NCI-H128 (cell line): ENCODE measurements around the gene EDAR.

Source experiments
- DNase-seq: peaks from one replicate; lab custom pipeline; 2025; ENCODE audit not compliant: unreplicated experiment; lab: John Stamatoyannopoulos, UW

The EDAR gene

GRCh38 chr2:108911807-108912628 lies 77.0 kb downstream of the EDAR start:
- no peak for DNase-seq

GRCh38 chr2:108911401-108911800 lies 77.6 kb downstream of the EDAR start:
- no peak for DNase-seq

- no peak for DNase-seq
These were observed 78.3 kb downstream of the EDAR start for GRCh38 chr2:108910541-108911396.

GRCh38 chr2:108910011-108910431 lies 79.0 kb downstream of the EDAR start:
- no peak for DNase-seq

GRCh38 chr2:108909275-108909823 lies 79.7 kb downstream of the EDAR start:
- DNase-seq = no peak

- no peak for DNase-seq
These were observed 80.3 kb downstream of the EDAR start for GRCh38 chr2:108908713-108909070.

- no peak for DNase-seq
These were observed 81.0 kb downstream of the EDAR start for GRCh38 chr2:108907822-108908712.

GRCh38 chr2:108906403-108907077 lies 82.5 kb downstream of the EDAR start:
- no peak for DNase-seq

GRCh38 chr2:108905906-108906305 lies 83.1 kb downstream of the EDAR start:
- no peak for DNase-seq

- DNase-seq = no peak
These were observed 83.8 kb downstream of the EDAR start for GRCh38 chr2:108905176-108905575.

- DNase-seq = no peak
These were observed 84.3 kb downstream of the EDAR start for GRCh38 chr2:108904680-108905079.

GRCh38 chr2:108898315-108899082 lies 90.5 kb downstream of the EDAR start:
- DNase-seq = no peak

GRCh38 chr2:108896741-108897140 lies 92.3 kb downstream of the EDAR start:
- no peak for DNase-seq

GRCh38 chr2:108895188-108895587 lies 93.8 kb downstream of the EDAR start:
- no peak for DNase-seq

GRCh38 chr2:108894766-108895165 lies 94.3 kb downstream of the EDAR start:
- no peak for DNase-seq

GRCh38 chr2:108893277-108893676 lies 95.7 kb downstream of the EDAR start:
- DNase-seq = no peak

GRCh38 chr2:108889907-108890306 lies 99.1 kb downstream of the EDAR start:
- no peak for DNase-seq

- no peak for DNase-seq
These were observed 104.4 kb downstream of the EDAR start for GRCh38 chr2:108884619-108885018.

- no peak for DNase-seq
These were observed 110.7 kb downstream of the EDAR start for GRCh38 chr2:108878276-108878675.

GRCh38 chr2:108877506-108877905 lies 111.5 kb downstream of the EDAR start:
- no peak for DNase-seq
